ENCODE measurements around the gene SYCE3.

Gene SYCE3

DNA sequence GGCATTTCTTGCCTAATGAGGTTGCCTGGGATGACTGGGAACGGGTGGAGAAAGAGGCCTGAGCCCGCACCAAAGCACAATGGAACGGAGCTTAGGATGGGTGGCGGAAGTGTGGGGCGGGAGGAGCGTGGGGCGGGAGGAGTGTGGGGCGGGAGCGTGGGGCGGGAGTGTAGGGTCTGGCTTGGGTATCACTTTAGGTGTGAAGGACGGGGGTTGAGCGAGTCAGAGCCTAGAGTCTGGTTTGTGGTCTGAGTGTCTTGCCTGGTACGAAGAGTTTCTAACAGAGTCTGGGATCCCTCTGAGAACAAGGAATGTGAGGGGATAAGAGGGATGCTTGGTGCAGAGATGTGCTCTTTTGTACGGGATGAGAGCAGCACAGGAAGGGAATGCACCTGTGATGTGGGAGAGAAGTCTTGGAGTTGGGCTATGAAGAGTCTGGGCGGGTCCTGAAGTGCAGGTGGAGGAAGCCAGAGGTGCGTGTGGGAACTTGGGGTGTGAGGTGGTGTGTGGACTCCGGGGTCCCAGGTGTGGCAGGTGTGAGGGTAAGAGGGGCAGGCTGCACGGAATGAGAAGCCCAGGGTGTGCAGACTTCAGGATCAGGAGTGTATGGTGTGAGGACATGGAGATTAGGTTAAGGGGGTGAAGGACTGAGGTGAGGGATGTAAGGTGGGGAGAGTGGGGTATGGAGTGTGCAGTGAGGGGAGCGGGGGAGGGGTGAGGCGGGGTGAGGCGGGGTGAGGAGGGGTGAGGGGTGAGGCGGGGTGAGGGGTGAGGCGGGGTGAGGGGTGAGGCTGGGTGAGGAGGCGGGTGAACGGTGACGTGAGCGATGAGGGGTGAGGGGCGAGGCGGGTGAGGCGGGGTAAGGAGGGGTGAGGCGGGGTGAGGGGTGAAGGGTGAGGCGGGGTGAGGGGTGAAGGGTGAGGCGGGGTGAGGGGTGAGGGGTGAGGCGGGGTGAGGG, 1.0 kb downstream of the SYCE3 start:
- no peaks in the 10 kb centered on the region for H3K4me1 ChIP-seq

DNA sequence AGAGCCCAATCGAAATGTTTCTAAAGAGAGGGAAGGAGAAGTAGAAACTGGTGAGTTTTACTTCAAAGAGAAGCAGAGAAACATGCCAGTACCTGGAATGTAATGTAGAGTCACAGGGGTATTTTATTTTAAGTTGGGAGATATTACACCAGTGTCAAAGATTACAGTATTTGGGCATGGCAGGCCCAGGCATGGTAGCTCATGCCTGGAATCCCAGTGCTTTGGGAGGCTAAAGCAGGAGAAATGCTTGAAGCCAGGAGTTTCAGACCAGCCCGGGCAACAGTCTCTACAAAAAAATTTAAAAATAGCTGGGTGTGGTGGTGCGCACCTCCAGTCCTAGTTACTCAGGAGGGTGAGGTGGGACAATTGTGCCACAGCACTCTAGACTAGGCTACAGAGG, 2.7 kb downstream of the SYCE3 start:
- H2AFZ ChIP-seq: no peak overlapping the region
- no peaks in the 10 kb centered on the region for H3K4me1 ChIP-seq
- H3K79me2 ChIP-seq: no peaks in the 10 kb centered on the region
- no peaks in the 10 kb centered on the region for H3K36me3 ChIP-seq (ENCODE audit: control insufficient read depth, insufficient read depth, low read length)
- no peaks in the 10 kb centered on the region for H3K9me3 ChIP-seq (ENCODE audit: control insufficient read depth, low read length)
- H3K4me3 ChIP-seq (ENCODE audit: low read depth, low read length): no peak overlapping the region
- no peak overlapping the region for H3K27ac ChIP-seq
- H3K4me2 ChIP-seq (ENCODE audit: low read length): no peak overlapping the region
- no peak overlapping the region for H3K9ac ChIP-seq
- H3K27me3 ChIP-seq (ENCODE audit: control insufficient read depth, insufficient read depth, low read length): no peaks in the 10 kb centered on the region
- TF ChIP-seq, protein P1, sequence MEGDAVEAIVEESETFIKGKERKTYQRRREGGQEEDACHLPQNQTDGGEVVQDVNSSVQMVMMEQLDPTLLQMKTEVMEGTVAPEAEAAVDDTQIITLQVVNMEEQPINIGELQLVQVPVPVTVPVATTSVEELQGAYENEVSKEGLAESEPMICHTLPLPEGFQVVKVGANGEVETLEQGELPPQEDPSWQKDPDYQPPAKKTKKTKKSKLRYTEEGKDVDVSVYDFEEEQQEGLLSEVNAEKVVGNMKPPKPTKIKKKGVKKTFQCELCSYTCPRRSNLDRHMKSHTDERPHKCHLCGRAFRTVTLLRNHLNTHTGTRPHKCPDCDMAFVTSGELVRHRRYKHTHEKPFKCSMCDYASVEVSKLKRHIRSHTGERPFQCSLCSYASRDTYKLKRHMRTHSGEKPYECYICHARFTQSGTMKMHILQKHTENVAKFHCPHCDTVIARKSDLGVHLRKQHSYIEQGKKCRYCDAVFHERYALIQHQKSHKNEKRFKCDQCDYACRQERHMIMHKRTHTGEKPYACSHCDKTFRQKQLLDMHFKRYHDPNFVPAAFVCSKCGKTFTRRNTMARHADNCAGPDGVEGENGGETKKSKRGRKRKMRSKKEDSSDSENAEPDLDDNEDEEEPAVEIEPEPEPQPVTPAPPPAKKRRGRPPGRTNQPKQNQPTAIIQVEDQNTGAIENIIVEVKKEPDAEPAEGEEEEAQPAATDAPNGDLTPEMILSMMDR (IDR thresholded peaks at IDR 0.05): no peak

More for the DNA sequence above, 1.0 kb downstream of the SYCE3 start:
- Histone ChIP-seq H3K9me3 (ENCODE audit: control insufficient read depth, low read length) (no peaks in the 10 kb centered on the region), H3K27ac (no peak overlapping the region), H3K4me2 (ENCODE audit: low read length) (no peak overlapping the region), H3K79me2 (no peaks in the 10 kb centered on the region), H3K4me3 (ENCODE audit: low read depth, low read length) (no peak overlapping the region), H3K36me3 (ENCODE audit: control insufficient read depth, insufficient read depth, low read length) (no peaks in the 10 kb centered on the region), H2AFZ (no peak overlapping the region), H3K9ac (no peak overlapping the region), H3K27me3 (ENCODE audit: control insufficient read depth, insufficient read depth, low read length) (no peaks in the 10 kb centered on the region)
- TF ChIP-seq, protein P1 (IDR thresholded peaks at IDR 0.05): no peak

DNA sequence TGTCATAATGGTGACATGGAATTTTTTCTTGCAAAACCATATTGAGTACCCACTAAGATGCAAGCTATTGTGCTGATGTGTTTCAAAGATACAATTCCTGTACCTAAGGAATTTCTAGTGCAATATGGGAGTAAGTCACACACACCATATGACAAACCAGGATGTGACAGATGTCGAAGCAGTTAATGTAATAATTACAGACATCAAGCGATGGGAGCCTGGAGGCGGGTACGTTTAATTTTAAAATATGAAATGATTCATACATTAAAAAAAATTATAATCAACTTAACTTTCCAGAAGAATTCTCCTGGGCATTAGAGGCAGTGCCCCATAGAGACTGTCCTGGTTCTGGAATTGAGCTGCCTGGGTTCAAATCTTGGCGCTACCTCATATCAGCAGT, 6.0 kb downstream of the SYCE3 start:
- H3K4me3 ChIP-seq (ENCODE audit: low read depth, low read length): no peak overlapping the region
- no peak overlapping the region for H2AFZ ChIP-seq
- H3K27ac ChIP-seq: no peak overlapping the region
- H3K4me2 ChIP-seq (ENCODE audit: low read length): no peak overlapping the region
- no peaks in the 10 kb centered on the region for H3K9me3 ChIP-seq (ENCODE audit: control insufficient read depth, low read length)
- H3K36me3 ChIP-seq (ENCODE audit: control insufficient read depth, insufficient read depth, low read length): no peaks in the 10 kb centered on the region
- no peaks in the 10 kb centered on the region for H3K4me1 ChIP-seq
- no peak overlapping the region for H3K9ac ChIP-seq
- TF ChIP-seq, protein P1 (IDR thresholded peaks at IDR 0.05): no peak
- no peaks in the 10 kb centered on the region for H3K79me2 ChIP-seq
- no peaks in the 10 kb centered on the region for H3K27me3 ChIP-seq (ENCODE audit: control insufficient read depth, insufficient read depth, low read length)

DNA sequence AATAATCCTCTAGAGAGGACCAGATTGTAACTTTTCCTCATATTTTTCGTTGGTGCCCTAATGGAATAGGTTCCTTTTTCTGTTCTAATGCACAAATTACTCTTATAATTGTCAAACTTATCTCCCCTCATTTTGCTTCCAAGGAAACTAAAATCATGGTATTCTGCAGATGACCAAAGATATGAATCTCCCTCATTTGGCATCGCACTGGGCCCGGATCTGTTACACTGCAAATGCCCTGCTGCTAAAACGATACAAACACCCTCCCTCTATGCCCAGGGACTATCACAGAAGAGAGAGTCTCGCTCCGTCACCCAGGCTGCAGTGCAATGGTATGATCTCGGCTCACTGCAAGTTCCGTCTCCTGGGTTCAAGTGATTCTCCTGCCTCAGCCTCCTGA, 9.4 kb downstream of the SYCE3 start:
- Histone ChIP-seq H2AFZ (no peak overlapping the region), H3K9me3 (ENCODE audit: control insufficient read depth, low read length) (no peaks in the 10 kb centered on the region), H3K4me2 (ENCODE audit: low read length) (no peak overlapping the region), H3K4me1 (no peaks in the 10 kb centered on the region), H3K27ac (no peak overlapping the region), H3K79me2 (no peaks in the 10 kb centered on the region), H3K36me3 (ENCODE audit: control insufficient read depth, insufficient read depth, low read length) (no peaks in the 10 kb centered on the region), H3K27me3 (ENCODE audit: control insufficient read depth, insufficient read depth, low read length) (no peaks in the 10 kb centered on the region), H3K9ac (no peak overlapping the region), H3K4me3 (ENCODE audit: low read depth, low read length) (no peak overlapping the region)
- TF ChIP-seq, protein P1 (IDR thresholded peaks at IDR 0.05): no peak
